Ishikawa (cell line): Measurements from ENCODE around the gene HELB.

Experiments used
- CEBPB ChIP-seq: IDR thresholded peaks from 2 replicates; pipeline ENCODE4 v1.6.1; 2012
- TEAD4 ChIP-seq: IDR thresholded peaks from 2 replicates; pipeline ENCODE4 v1.6.1; 2012
- YY1 ChIP-seq: IDR thresholded peaks from 2 replicates; pipeline ENCODE4 v1.6.1; 2012; ENCODE audit warnings: low read depth

DNA sequence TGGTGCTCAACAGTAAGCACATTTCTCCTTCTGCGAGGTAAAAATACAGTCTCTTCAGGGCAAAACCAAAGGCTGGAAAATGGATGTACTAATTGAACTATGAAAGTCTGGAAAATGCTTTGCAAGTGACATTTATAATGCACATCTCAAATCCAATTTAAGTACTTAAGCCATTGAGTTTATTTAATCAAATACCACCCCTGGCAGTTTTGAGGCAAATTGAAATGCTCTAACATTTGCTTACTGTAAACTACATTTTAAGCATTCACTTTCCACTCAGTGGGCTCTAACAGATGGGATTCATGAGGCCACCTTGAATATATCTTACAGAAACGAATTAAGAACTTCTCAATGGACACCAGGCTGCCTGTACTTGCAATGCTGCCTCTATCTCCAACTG is 69.7 kb downstream of the HELB start:
- TF ChIP-seq TEAD4 (no peak), CEBPB (no peak), YY1 (no peak)
